HUES48 (cell line): ENCODE measurements around the gene ZNF213.
"Not testable (repeated sequence)": the region's sequence is repeated elsewhere in the genome, so short reads cannot be mapped to it uniquely, and the experiment has no call there.

Experiments used
- H3K27ac ChIP-seq: one replicate; pipeline ENCODE4 v1.7.0; 2013; ENCODE audit warnings: low read depth, low read length, inconsistent platforms
- H3K27me3 ChIP-seq: 2 replicates; pipeline ENCODE4 v1.6.1; 2013; ENCODE audit warnings: mild to moderate bottlenecking, low read length; ENCODE audit not compliant: control insufficient read depth, insufficient read depth
- H3K36me3 ChIP-seq: 2 replicates; pipeline ENCODE4 v1.6.1; 2013; ENCODE audit warnings: low read length; ENCODE audit not compliant: control insufficient read depth, insufficient read depth
- H3K4me1 ChIP-seq: 2 replicates; pipeline ENCODE4 v1.6.1; 2013; ENCODE audit warnings: mild to moderate bottlenecking, low read length; ENCODE audit not compliant: control insufficient read depth, insufficient read depth
- H3K4me3 ChIP-seq: 2 replicates; pipeline ENCODE4 v1.5.1; 2013; ENCODE audit warnings: mild to moderate bottlenecking, low read depth, low read length
- H3K9ac ChIP-seq: 2 replicates; pipeline ENCODE4 v1.6.1; 2013; ENCODE audit warnings: mild to moderate bottlenecking, low read depth, low read length, moderate library complexity
- H3K9me3 ChIP-seq: 2 replicates; pipeline ENCODE4 v1.6.1; 2013; ENCODE audit warnings: low read length; ENCODE audit not compliant: control insufficient read depth, insufficient read depth

The ZNF213 gene

GRCh38 chr16:3161235-3162018 is 26.6 kb downstream of the ZNF213 start:
- Histone ChIP-seq H3K9ac (no peak overlapping the region), H3K4me3 (no peak overlapping the region), H3K4me1 (no peaks in the 10 kb centered on the region), H3K27ac (no peak overlapping the region), H3K27me3 (peaks cover 10% of the 10 kb centered on the region), H3K36me3 (no peaks in the 10 kb centered on the region), H3K9me3 (no peaks in the 10 kb centered on the region)

- Histone ChIP-seq H3K36me3 (no peaks in the 10 kb centered on the region), H3K9me3 (no peaks in the 10 kb centered on the region), H3K4me1 (no peaks in the 10 kb centered on the region), H3K27ac (no peak overlapping the region), H3K9ac (no peak overlapping the region), H3K4me3 (no peak overlapping the region), H3K27me3 (peaks cover 8% of the 10 kb centered on the region)
Observed at GRCh38 chr16:3164121-3164991, 29.5 kb downstream of the ZNF213 start.

- H3K27ac ChIP-seq = no peak overlapping the region
- peaks cover 17% of the 10 kb centered on the region for H3K27me3 ChIP-seq
- H3K9ac ChIP-seq = no peak overlapping the region
- H3K4me3 ChIP-seq = no peak overlapping the region
- no peaks in the 10 kb centered on the region for H3K36me3 ChIP-seq
- no peaks in the 10 kb centered on the region for H3K9me3 ChIP-seq
- H3K4me1 ChIP-seq = no peaks in the 10 kb centered on the region
Observed at GRCh38 chr16:3165111-3165822, 30.4 kb downstream of the ZNF213 start.

GRCh38 chr16:3166505-3166886 is 31.7 kb downstream of the ZNF213 start:
- Histone ChIP-seq H3K9me3 (no peaks in the 10 kb centered on the region), H3K27me3 (peaks cover 29% of the 10 kb centered on the region), H3K27ac (no peak overlapping the region), H3K4me1 (0 out of 2 replicates have a peak, but pooled peaks cover 4% of the 10 kb centered on the region), H3K36me3 (no peaks in the 10 kb centered on the region), H3K4me3 (no peak overlapping the region), H3K9ac (no peak overlapping the region)

GRCh38 chr16:3168729-3169128 is 33.9 kb downstream of the ZNF213 start:
- H3K4me1 ChIP-seq, H3K36me3 ChIP-seq, H3K9me3 ChIP-seq, H3K9ac ChIP-seq, H3K4me3 ChIP-seq, H3K27ac ChIP-seq: not testable (repeated sequence)
- peaks cover 29% of the 10 kb centered on the region for H3K27me3 ChIP-seq

GRCh38 chr16:3170440-3171180 is 35.8 kb downstream of the ZNF213 start:
- H3K4me1 ChIP-seq = peaks cover 4% of the 10 kb centered on the region; the same call in 1 of the 2 replicates
- no peaks in the 10 kb centered on the region for H3K9me3 ChIP-seq
- H3K27me3 ChIP-seq = peaks cover 33% of the 10 kb centered on the region
- H3K4me3 ChIP-seq = peak overlapping the region; percentile 64
- no peaks in the 10 kb centered on the region for H3K36me3 ChIP-seq
- H3K9ac ChIP-seq = no peak overlapping the region
- no peak overlapping the region for H3K27ac ChIP-seq

- Histone ChIP-seq H3K27ac (peak overlapping the region; percentile 69), H3K4me1 (peaks cover 4% of the 10 kb centered on the region; the same call in 1 of the 2 replicates), H3K9ac (no peak overlapping the region), H3K27me3 (peaks cover 33% of the 10 kb centered on the region), H3K36me3 (no peaks in the 10 kb centered on the region), H3K4me3 (peak overlapping the region; percentile 64), H3K9me3 (no peaks in the 10 kb centered on the region)
Observed at GRCh38 chr16:3171181-3171854, 36.5 kb downstream of the ZNF213 start.

GRCh38 chr16:3171855-3172593 is 37.2 kb downstream of the ZNF213 start:
- Histone ChIP-seq H3K4me3 (peak overlapping the region; percentile 64), H3K27ac (peak overlapping the region; percentile 69), H3K36me3 (no peaks in the 10 kb centered on the region), H3K27me3 (peaks cover 33% of the 10 kb centered on the region), H3K9me3 (no peaks in the 10 kb centered on the region), H3K4me1 (peaks cover 4% of the 10 kb centered on the region; the same call in 1 of the 2 replicates), H3K9ac (no peak overlapping the region)

GRCh38 chr16:3173892-3174617 is 39.2 kb downstream of the ZNF213 start:
- peak overlapping the region; percentile 62 for H3K4me3 ChIP-seq
- peaks cover 4% of the 10 kb centered on the region; the same call in 1 of the 2 replicates for H3K4me1 ChIP-seq
- peaks cover 28% of the 10 kb centered on the region for H3K27me3 ChIP-seq
- no peaks in the 10 kb centered on the region for H3K36me3 ChIP-seq
- H3K27ac ChIP-seq = peak overlapping the region; percentile 22
- no peaks in the 10 kb centered on the region for H3K9me3 ChIP-seq
- no peak overlapping the region for H3K9ac ChIP-seq
